GM12878 (cell line): ENCODE data around the gene BAZ2B. TPM values are rescaled to one million over a fixed set of nuclear protein-coding genes. Genes with fewer than 3 reads are reported as not detected.

Source experiments
- ATAC-seq: fragments of 200-7000 bp; cut with Tn5 transposase; 3 replicates; pipeline ENCODE4 v1.9.1; 2020; ENCODE audit warnings: mild to moderate bottlenecking, moderate library complexity
- BruUV-seq: library from RNA; stranded (reverse); fragments of 400-500 nt; replicated peaks from 2 replicates; lab custom pipeline; 2021; lab: Mats Ljungman, UMichigan
- CTCF ChIA-PET: fragments of 300-600 bp; sonication (Branson Sonifier 250); formaldehyde crosslinking; extraction: SDS; loops from one replicate; lab custom pipeline; 2021; ENCODE audit warnings: inconsistent platforms; lab: Yijun Ruan, JAX
- POLR2A ChIA-PET: fragments of 350-600 bp; formaldehyde crosslinking; extraction: SDS; loops from one replicate; lab custom pipeline; 2021; ENCODE audit warnings: inconsistent platforms; lab: Charles Lee
- RAD21 ChIA-PET: fragments of 300-600 bp; sonication (Branson Sonifier 250); formaldehyde crosslinking; loops from one replicate; lab custom pipeline; 2023; ENCODE audit warnings: antibody characterized with exemption; ENCODE audit not compliant: unreplicated experiment; lab: Charles Lee
- SMC1A ChIA-PET: fragments of 300-600 bp; sonication (Branson Sonifier 250); formaldehyde crosslinking; loops from one replicate; lab custom pipeline; 2023; ENCODE audit not compliant: unreplicated experiment, uncharacterized antibody; lab: Charles Lee
- DNase-seq: peaks from one replicate; pipeline ENCODE4 v3.0.0-alpha.2; 2011; ENCODE audit warnings: low read depth, low spot score
- FAIRE-seq: peaks from 3 replicates; lab custom pipeline; 2011; peaks lifted over from hg19 to GRCh38; lab: Jason Lieb, UNC
- H2AFZ ChIP-seq: 2 replicates; pipeline ENCODE4 v1.6.0; 2011; ENCODE audit warnings: low read depth, low read length, control low read depth; ENCODE audit not compliant: control insufficient read depth
- H3K27ac ChIP-seq: 2 replicates; pipeline ENCODE4 v1.5.1; 2011; ENCODE audit warnings: control low read depth; ENCODE audit not compliant: control insufficient read depth, insufficient read depth
- H3K27me3 ChIP-seq, 2 experiments: replicated peaks in 1 of 2; 2 replicates each; pipeline versions ENCODE4 v1.6.0 to v1.6.1; 2011; ENCODE audit warnings: low read length in 1 of 2; ENCODE audit not compliant: control insufficient read depth in 2 of 2, insufficient read depth in 2 of 2
- H3K36me3 ChIP-seq, 2 experiments: 2 replicates each; pipeline ENCODE4 v1.5.1; 2011; ENCODE audit warnings: low read length in 1 of 2; ENCODE audit not compliant: control insufficient read depth in 2 of 2, insufficient read depth in 2 of 2
- H3K4me1 ChIP-seq: 2 replicates; pipeline ENCODE4 v1.6.1; 2011; ENCODE audit warnings: mild to moderate bottlenecking, low read length, moderate library complexity, mixed read lengths; ENCODE audit not compliant: control insufficient read depth, insufficient read depth
- H3K4me2 ChIP-seq: 2 replicates; pipeline ENCODE4 v1.6.0; 2011; ENCODE audit warnings: control low read depth; ENCODE audit not compliant: control insufficient read depth, insufficient read depth
- H3K4me3 ChIP-seq: fragments of 200-600 bp; sonication (generic); 2 replicates; pipeline ENCODE4 v1.5.1; 2016
- H3K79me2 ChIP-seq: 2 replicates; pipeline ENCODE4 v1.6.0; 2011; ENCODE audit warnings: low read length; ENCODE audit not compliant: control insufficient read depth, insufficient read depth
- H3K9ac ChIP-seq: 2 replicates; pipeline ENCODE4 v1.8.0; 2011; ENCODE audit warnings: low read length, control low read depth, mixed read lengths; ENCODE audit not compliant: control insufficient read depth, insufficient read depth
- H3K9me3 ChIP-seq: replicated peaks from 3 replicates; pipeline ENCODE4 v1.5.1; 2011; ENCODE audit warnings: mild to moderate bottlenecking, low read length; ENCODE audit not compliant: control insufficient read depth, insufficient read depth
- H4K20me1 ChIP-seq: 2 replicates; pipeline ENCODE4 v1.6.0; 2011; ENCODE audit not compliant: control insufficient read depth, insufficient read depth
- BHLHE40 ChIP-seq, 2 experiments: fragments of 450-650 bp in 1 of 2; IDR thresholded peaks; 2 replicates each; pipeline ENCODE4 v1.6.1; 2011 to 2017; ENCODE audit warnings: low read depth in 2 of 2, borderline replicate concordance in 1 of 2, improper control_type of control experiment in 1 of 2, low read length in 1 of 2, mild to moderate bottlenecking in 1 of 2
- HSF1 ChIP-seq: fragments of 150-350 bp; IDR thresholded peaks from 2 replicates; pipeline ENCODE4 v1.6.1; 2014; ENCODE audit warnings: mild to moderate bottlenecking, low read depth, low read length
- MYB ChIP-seq: fragments of 150-350 bp; IDR thresholded peaks from 2 replicates; pipeline ENCODE4 v1.6.1; 2014; ENCODE audit warnings: mild to moderate bottlenecking, low read depth, low read length, borderline replicate concordance
- PML ChIP-seq: IDR thresholded peaks from 2 replicates; pipeline ENCODE4 v1.6.1; 2012; ENCODE audit warnings: low read length, inconsistent platforms
- SMAD5 ChIP-seq: IDR thresholded peaks from 2 replicates; pipeline ENCODE4 v1.6.1; 2016; ENCODE audit warnings: antibody characterized with exemption, low read depth
- SMC3 ChIP-seq: IDR thresholded peaks from 2 replicates; pipeline ENCODE4 v1.6.1; 2011; ENCODE audit warnings: low read length, improper control_type of control experiment, borderline replicate concordance
- TCF3 ChIP-seq: IDR thresholded peaks from 2 replicates; pipeline ENCODE4 v1.6.1; 2012; ENCODE audit warnings: low read depth, mild to moderate bottlenecking, low read length, borderline replicate concordance; ENCODE audit not compliant: insufficient read depth
- WGBS: methylation state at CpG from one replicate; pipeline ENCODE4 v1.1.6; 2016; ENCODE audit warnings: low lambda C conversion rate; ENCODE audit not compliant: insufficient replicate concordance, insufficient coverage; ENCODE audit errors: missing lambda C conversion rate; 5-methylcytosine and 5-hydroxymethylcytosine counted together
- in situ Hi-C: fragments of 300-500 bp; cut with MboI; formaldehyde crosslinking; loops from 9 replicates; pipeline ENCODE4 v1.14.3; 2018; ENCODE audit warnings: mixed read lengths
- intact Hi-C: fragments of 100-400 bp; cut with micrococcal nuclease; formaldehyde crosslinking; loops from one replicate; pipeline ENCODE4 v1.14.2; 2022; ENCODE audit not compliant: unreplicated experiment
- polyA plus RNA-seq, 11 experiments: library from polyadenylated mRNA; depleted of rRNA in 4 of 11; unstranded in 6 of 11; stranded (reverse) in 5 of 11; fragments of >200 nt; fragmentation: Nextera tagmentation in 4 of 11; fragmentation: Illumina TruSeq in 1 of 11; extraction: Ambion mirVana in 4 of 11; extraction: Trizol in 1 of 11; gene quantifications; 1 replicate in 1 of 11; 2 replicates in 10 of 11; pipeline versions ENCODE4 v1.2.1 to v1.2.3, GENCODE V29; 2011 to 2016; ENCODE audit warnings: inconsistent platforms in 2 of 11, missing spikeins in 2 of 11, low read depth in 1 of 11
- total RNA-seq, 4 experiments: library from RNA; depleted of rRNA in 3 of 4; stranded (reverse); fragments of >200 nt in 3 of 4; fragmentation: Illumina TruSeq in 1 of 4; extraction: Trizol in 1 of 4; gene quantifications; 2 replicates each; pipeline versions ENCODE4 v1.2.1 to v1.2.3, GENCODE V29; 2013 to 2021

The BAZ2B gene
- total and polyA plus RNA-seq, 10 of the 15 experiments (the other 5 are each of a cell fraction or from before 2014, with no cell fraction given) = 8.8 to 49.7 (median 24.7) TPM

DNA sequence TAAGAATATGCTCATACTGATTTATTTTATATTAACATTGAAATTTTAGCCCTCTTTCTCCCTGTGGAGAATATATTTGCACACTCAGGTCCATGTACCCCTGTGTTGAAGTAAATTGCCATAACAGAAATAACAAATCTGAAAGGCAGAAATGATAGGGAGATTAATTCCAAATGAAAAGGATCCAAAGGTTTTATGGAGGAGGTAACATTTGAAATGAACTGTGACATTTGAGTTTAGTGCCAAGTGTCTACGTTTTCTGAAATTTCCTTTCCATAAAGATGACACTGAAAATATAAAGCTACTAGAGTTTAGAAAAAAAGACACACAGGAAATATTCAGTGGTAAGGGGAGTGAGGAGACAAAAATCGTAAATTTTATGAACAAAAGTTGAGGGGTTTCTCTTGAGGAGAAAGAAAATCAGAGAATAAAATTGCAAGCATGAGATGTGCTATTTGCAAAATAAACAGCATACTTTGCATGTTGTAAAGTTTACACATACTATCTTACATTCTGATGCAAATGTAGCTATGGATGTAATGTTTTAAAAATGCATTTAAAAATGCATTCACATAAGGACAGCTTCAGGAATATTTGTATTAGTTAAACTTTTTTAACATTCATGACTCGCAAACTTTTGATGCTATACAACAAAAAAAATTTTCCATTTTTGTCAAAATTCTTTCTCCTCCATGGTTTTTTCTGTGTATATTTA lies 69.5 kb downstream of the BAZ2B start (continued):
- TF ChIP-seq HSF1 (no peak), BHLHE40 (IDR thresholded peaks at IDR 0.05; ENCODE audit: borderline replicate concordance in 1 of 2, low read depth in 2 of 2, low read length in 1 of 2) (no peak), MYB (no peak), SMAD5 (no peak), PML (no peak)

- H3K27ac ChIP-seq = no peak overlapping the region
- RAD21 ChIA-PET = no interaction called here
- no peaks in the 10 kb centered on the region for H3K4me1 ChIP-seq
- H3K27me3 ChIP-seq = no peaks in the 10 kb centered on the region
- ATAC-seq = no peak
- no peak for FAIRE-seq
- H3K9ac ChIP-seq = no peak overlapping the region
- H4K20me1 ChIP-seq = no peaks in the 10 kb centered on the region
- SMC1A ChIA-PET = no interaction called here
- WGBS = 63% methylated on average over 9 of the region's 9 CpGs
- POLR2A ChIA-PET = no interaction called here
- no peak overlapping the region for H3K4me3 ChIP-seq
- no peak overlapping the region for H2AFZ ChIP-seq
- intact Hi-C loops (no loop called here), in situ Hi-C loops (no loop called here)
- no peak for DNase-seq
- no peak overlapping the region for H3K4me2 ChIP-seq
- TF ChIP-seq SMAD5 (no peak), SMC3 (no peak), TCF3 (no peak)
- H3K36me3 ChIP-seq = no peaks in the 10 kb centered on the region
- CTCF ChIA-PET = no interaction called here
- H3K9me3 ChIP-seq = peaks cover 3% of the 10 kb centered on the region; the same call in 1 of the 3 replicates
- BruUV-seq = no TSS peak
- H3K79me2 ChIP-seq = no peaks in the 10 kb centered on the region
These were observed 70.3 kb downstream of the BAZ2B start for GRCh38 chr2:159546039-159546438.
